GM18909 (cell line): ENCODE measurements around the gene ZNF407.

Experiments
- ATAC-seq: cut with Tn5 transposase; IDR thresholded peaks from one replicate; pipeline ENCODE4 v1.9.1; 2021; ENCODE audit warnings: mild to moderate bottlenecking; ENCODE audit not compliant: unreplicated experiment, poor library complexity

Gene ZNF407

GRCh38 chr18:75060185-75060584 lies 462.5 kb downstream of the ZNF407 start:
- ATAC-seq: no peak

- no peak for ATAC-seq
Observed at GRCh38 chr18:75062297-75062886, 464.7 kb downstream of the ZNF407 start.

GRCh38 chr18:75063196-75063595 lies 465.5 kb downstream of the ZNF407 start:
- ATAC-seq: no peak

GRCh38 chr18:75063615-75064512 lies 466.2 kb downstream of the ZNF407 start:
- ATAC-seq: no peak

GRCh38 chr18:75064513-75064905 lies 466.8 kb downstream of the ZNF407 start:
- ATAC-seq: no peak

GRCh38 chr18:75065251-75066000 lies 467.8 kb downstream of the ZNF407 start:
- ATAC-seq: no peak

- ATAC-seq: no peak
Observed at GRCh38 chr18:75066021-75066880, 468.6 kb downstream of the ZNF407 start.

GRCh38 chr18:75066936-75067335 lies 469.3 kb downstream of the ZNF407 start:
- no peak for ATAC-seq

GRCh38 chr18:75067996-75068645 lies 470.5 kb downstream of the ZNF407 start:
- ATAC-seq: no peak

- no peak for ATAC-seq
Observed at GRCh38 chr18:75068682-75069435, 471.2 kb downstream of the ZNF407 start.

- no peak for ATAC-seq
Observed at GRCh38 chr18:75070235-75070624, 472.6 kb downstream of the ZNF407 start.

GRCh38 chr18:75070625-75071483 lies 473.2 kb downstream of the ZNF407 start:
- peak; percentile 83 for ATAC-seq

- ATAC-seq: no peak
Observed at GRCh38 chr18:75071484-75071785, 473.8 kb downstream of the ZNF407 start.

- no peak for ATAC-seq
Observed at GRCh38 chr18:75071866-75072671, 474.4 kb downstream of the ZNF407 start.

GRCh38 chr18:75072672-75073371 lies 475.2 kb downstream of the ZNF407 start:
- no peak for ATAC-seq

GRCh38 chr18:75073654-75074053 lies 476.0 kb downstream of the ZNF407 start:
- ATAC-seq: no peak
